ENCODE results near the gene SMAP1.

Gene SMAP1

GRCh38 chr6:70844301-70844700, 176.6 kb downstream of the SMAP1 start:
- no peak for DNase-seq

DNA sequence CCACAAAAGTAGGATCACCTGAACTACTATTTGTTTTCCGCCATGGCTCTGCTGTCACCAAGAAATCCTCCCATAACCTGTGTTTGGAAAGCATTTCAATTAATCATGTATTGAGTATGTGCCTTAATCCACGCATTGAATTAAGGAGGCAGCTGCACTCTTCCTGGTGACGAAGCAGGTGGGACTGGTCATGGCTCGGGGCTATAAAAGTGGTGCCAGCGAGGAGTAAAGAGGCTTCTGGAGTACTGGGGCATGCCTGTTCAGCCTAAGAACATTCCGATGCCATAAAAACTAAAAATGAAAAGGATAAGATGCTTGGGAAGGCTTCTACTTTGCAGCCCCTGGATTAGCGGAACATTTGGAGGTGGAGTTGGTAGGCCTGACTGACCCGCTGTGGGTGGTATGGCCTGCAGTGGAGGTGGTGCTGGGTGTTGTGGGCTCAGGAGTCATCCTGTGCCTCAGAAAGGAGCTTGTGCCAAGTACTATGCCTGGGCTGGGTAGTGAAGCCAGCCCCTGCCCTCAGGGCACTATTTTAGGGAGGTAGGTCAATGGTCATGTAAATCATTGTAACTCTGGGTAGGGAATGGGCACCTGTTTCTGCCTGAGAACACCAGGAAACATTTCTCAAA, 178.6 kb downstream of the SMAP1 start:
- no peak for DNase-seq

DNA sequence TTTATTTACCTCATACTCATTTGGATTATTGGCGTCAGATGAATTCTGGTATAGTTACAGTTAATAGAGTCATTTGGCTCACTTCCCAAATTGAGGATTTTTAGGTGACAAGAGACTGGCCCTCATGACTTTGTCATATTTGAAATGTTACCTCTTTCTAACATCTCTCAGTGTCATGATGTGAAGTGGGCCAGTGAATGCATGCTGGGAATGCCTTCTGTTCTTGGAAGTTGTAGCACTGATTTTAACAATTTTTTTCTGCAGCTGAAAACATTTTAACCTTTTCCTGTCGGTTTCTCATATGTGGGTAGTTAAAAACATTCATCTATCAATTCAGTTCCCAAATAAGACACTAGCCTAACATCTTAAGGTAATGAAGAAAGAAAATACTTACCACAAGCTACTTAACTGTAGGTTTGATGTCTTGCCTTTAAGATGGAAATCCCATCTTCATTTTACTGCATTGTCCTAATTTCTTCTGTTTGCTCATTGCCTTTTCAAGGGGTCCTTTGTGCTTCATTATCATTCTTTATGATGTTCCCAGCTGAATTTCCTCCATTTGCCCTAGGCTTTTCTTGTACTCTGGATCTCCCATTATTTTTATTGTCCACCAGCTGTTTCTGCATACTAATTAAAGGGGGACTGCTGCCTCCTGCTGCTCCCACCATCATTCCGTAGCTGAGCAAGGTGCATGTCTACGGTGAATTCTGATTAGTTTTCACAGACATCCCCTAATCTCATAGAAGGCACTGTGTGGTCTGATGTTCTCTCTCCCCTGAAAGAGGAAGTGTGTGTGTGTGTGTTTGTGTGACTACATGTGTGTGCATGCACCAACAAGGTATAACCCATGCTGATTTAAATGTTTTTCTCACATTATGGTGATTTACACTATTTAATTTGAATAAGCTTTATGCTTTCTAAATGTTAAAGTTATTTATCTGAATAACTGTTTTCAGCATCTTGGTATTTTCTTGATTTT, 179.7 kb downstream of the SMAP1 start:
- no peak for DNase-seq

GRCh38 chr6:70849348-70850069, 181.8 kb downstream of the SMAP1 start:
- no peak for DNase-seq

GRCh38 chr6:70852667-70853246, 185.1 kb downstream of the SMAP1 start:
- no peak for DNase-seq

- DNase-seq = no peak
These were observed 189.8 kb downstream of the SMAP1 start for GRCh38 chr6:70857387-70858077.

DNA sequence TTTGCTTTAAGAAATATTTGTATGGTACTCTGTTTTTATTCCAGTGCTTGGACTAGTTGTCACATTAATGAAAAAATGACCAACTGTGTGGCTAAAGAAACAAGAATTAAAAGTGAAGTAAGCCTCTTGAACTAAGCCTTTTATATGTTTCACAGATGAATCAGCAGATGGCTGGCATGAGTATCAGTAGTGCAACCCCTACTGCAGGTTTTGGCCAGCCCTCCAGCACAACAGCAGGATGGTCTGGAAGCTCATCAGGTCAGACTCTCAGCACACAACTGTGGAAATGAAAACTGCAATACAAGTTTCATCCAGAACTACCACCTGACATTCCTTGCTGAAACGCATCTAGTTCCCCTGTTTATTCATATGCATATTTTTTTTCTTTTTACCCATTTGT, 192.4 kb downstream of the SMAP1 start:
- DNase-seq = no peak

- no peak for DNase-seq
These were observed 193.2 kb downstream of the SMAP1 start for GRCh38 chr6:70860920-70861319.

- DNase-seq = no peak
These were observed 195.7 kb downstream of the SMAP1 start for GRCh38 chr6:70863343-70863742.

DNA sequence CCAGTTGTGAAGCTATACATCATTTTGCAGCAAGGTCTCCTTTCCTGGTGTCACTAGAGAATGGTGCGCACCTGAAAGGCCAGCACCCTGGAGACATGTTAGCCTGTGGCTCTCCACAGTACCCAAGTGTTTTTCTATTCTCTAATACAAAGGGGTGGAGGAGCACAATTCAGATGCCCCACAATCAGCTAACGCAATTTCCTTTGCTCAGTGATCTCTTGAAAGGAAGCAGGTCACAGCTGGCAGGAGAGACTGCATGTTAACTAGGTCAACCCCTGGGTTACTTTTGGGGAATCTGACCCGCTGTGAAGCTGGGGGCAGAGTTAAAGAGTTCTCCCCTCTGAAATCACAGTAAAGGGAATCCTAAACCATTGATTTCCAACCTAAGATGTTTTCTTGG, 196.7 kb downstream of the SMAP1 start:
- no peak for DNase-seq

GRCh38 chr6:70872469-70872868, 204.8 kb downstream of the SMAP1 start:
- DNase-seq = no peak

- no peak for DNase-seq
These were observed 206.7 kb downstream of the SMAP1 start for GRCh38 chr6:70874181-70874913.

GRCh38 chr6:70879496-70879895, 211.8 kb downstream of the SMAP1 start:
- DNase-seq = no peak

- DNase-seq = peak; percentile 3 to 18 (median 13)
These were observed 216.6 kb downstream of the SMAP1 start for GRCh38 chr6:70884074-70884983.

GRCh38 chr6:70886071-70886470, 218.4 kb downstream of the SMAP1 start:
- DNase-seq = no peak

DNA sequence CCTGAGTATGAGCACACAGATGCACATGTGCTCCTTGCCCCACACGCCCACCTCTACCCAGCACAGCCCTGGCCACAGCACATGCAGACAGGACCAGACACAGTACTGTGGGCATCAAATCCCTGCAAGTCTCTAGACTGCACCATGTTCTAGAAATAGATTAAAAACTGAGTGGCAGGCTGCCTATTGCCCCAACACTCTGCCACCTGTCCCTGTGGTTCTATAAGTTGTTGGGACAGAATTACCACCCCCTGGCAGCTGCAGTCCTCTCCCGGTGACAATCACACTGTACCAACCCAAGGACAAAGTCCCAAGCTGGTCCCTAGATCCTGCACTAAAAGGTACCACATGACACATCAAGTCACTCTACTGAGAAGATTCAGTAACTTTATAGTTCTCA, 219.0 kb downstream of the SMAP1 start:
- DNase-seq = no peak

GRCh38 chr6:70889270-70889669, 221.6 kb downstream of the SMAP1 start:
- DNase-seq = no peak

DNA sequence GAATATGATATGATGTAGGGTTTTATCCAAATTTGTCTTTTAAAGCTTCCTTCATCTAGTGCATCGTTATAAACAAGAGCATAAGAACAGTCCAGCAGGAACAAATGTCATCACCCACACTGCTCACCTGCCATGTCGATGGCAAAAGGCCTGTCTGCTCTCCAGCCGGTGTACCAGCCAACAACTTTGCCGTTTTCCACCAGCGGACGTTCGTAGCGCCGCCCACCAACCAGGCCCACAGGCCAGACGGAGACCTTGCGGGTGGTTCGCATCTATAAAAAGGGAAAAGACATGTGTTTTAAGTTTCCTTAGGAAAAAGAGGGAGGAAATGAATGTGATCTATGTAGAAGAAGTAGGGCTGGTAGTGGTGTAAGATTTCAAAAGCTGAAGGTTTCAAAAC, 226.3 kb downstream of the SMAP1 start:
- no peak for DNase-seq

DNA sequence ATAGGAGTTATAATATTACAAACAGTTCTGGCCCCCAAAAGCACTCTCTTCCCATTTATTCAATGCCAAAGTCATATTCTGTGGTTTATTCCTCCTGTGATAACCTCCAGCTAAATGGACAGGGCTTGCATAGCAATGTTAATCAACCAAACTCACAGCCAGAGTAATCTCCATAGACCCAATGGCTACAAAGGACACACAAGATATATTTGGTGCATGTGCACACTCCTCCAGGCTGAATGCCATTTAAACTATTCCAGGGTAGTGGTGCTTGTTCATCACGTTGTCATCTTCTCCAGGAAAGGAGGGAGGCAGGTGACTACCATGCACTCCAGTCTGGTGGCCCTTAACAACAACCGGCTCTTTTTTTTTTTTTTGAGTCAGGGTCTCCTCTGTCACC, 232.4 kb downstream of the SMAP1 start:
- no peak for DNase-seq

- DNase-seq = no peak
These were observed 233.6 kb downstream of the SMAP1 start for GRCh38 chr6:70901324-70901723.
